Fibroblast of lung (primary cell): ENCODE data around the gene GNB1L. TPM values are rescaled to one million over a fixed set of nuclear protein-coding genes. Genes with fewer than 3 reads are reported as not detected.

Source experiments
- DNase-seq, 2 donors: peaks; one replicate each; pipeline versions ENCODE4 v3.0.0 to v3.0.0-alpha.2; 2010; ENCODE audit warnings: low read depth in 2 of 2
- H2AFZ ChIP-seq: 2 replicates; pipeline ENCODE4 v1.5.1; 2012; ENCODE audit warnings: low read length, control low read depth, inconsistent platforms
- H3K27ac ChIP-seq: 2 replicates; pipeline ENCODE4 v1.5.1; 2011; ENCODE audit warnings: low read length, control low read depth; ENCODE audit not compliant: insufficient read depth
- H3K27me3 ChIP-seq: 2 replicates; pipeline ENCODE4 v1.5.1; 2011; ENCODE audit warnings: mild to moderate bottlenecking, low read length; ENCODE audit not compliant: control insufficient read depth, insufficient read depth
- H3K36me3 ChIP-seq: 2 replicates; pipeline ENCODE4 v1.5.1; 2011; ENCODE audit warnings: low read length; ENCODE audit not compliant: control insufficient read depth, insufficient read depth
- H3K4me1 ChIP-seq: 2 replicates; pipeline ENCODE4 v1.5.1; 2011; ENCODE audit warnings: low read length; ENCODE audit not compliant: control insufficient read depth, insufficient read depth; ENCODE audit errors: extremely low read depth
- H3K4me2 ChIP-seq: 2 replicates; pipeline ENCODE4 v1.5.1; 2011; ENCODE audit warnings: low read length, control low read depth; ENCODE audit not compliant: insufficient read depth; ENCODE audit errors: extremely low read depth
- H3K4me3 ChIP-seq, 4 experiments: fragments of 200-600 bp in 1 of 4; sonication (generic) in 1 of 4; replicated peaks in 1 of 4; 2 replicates each; pipeline ENCODE4 v1.5.1; 2011 to 2016; ENCODE audit warnings: low read length in 4 of 4, low read depth in 3 of 4, mild to moderate bottlenecking in 3 of 4, control low read depth in 2 of 4, inconsistent platforms in 1 of 4, mixed read lengths in 1 of 4; ENCODE audit not compliant: insufficient read depth in 1 of 4; ENCODE audit errors: control extremely low read depth in 1 of 4
- H3K79me2 ChIP-seq: 2 replicates; pipeline ENCODE4 v1.5.1; 2012; ENCODE audit warnings: mild to moderate bottlenecking, low read length, inconsistent platforms; ENCODE audit not compliant: control insufficient read depth, insufficient read depth
- H3K9ac ChIP-seq: 2 replicates; pipeline ENCODE4 v1.5.1; 2011; ENCODE audit warnings: mild to moderate bottlenecking, low read length, control low read depth; ENCODE audit not compliant: insufficient read depth
- H3K9me3 ChIP-seq: 2 replicates; pipeline ENCODE4 v1.5.1; 2012; ENCODE audit warnings: low read depth, low read length; ENCODE audit not compliant: control insufficient read depth, insufficient read depth
- H4K20me1 ChIP-seq: 2 replicates; pipeline ENCODE4 v1.5.1; 2011; ENCODE audit warnings: low read length; ENCODE audit not compliant: control insufficient read depth, insufficient read depth; ENCODE audit errors: extremely low read depth
- EZH2 ChIP-seq: IDR thresholded peaks from 2 replicates; pipeline ENCODE4 v1.5.1; 2012; ENCODE audit warnings: low read length, control low read depth, mild to moderate bottlenecking; ENCODE audit errors: missing control alignments
- polyA plus RNA-seq, 2 donors: library from polyadenylated mRNA; depleted of rRNA in 1 of 2; stranded (reverse) in 1 of 2; unstranded in 1 of 2; fragments of >200 nt; gene quantifications; 2 replicates each; pipeline ENCODE4 v1.2.1, GENCODE V29; 2011 to 2012; ENCODE audit warnings: missing spikeins in 1 of 2
- total RNA-seq: library from RNA; depleted of rRNA; stranded (reverse); fragments of >200 nt; gene quantifications from 2 replicates; pipeline ENCODE4 v1.2.1, GENCODE V29; 2014
- TF ChIP-seq, protein P1 (sequence below), 2 donors: IDR thresholded peaks in 1 of 2; conservative IDR thresholded peaks in 1 of 2; 1 replicate in 1 of 2; 2 replicates in 1 of 2; pipeline ENCODE4 v1.5.1; 2011 to 2012; ENCODE audit warnings: low read length in 2 of 2, control low read depth in 1 of 2, inconsistent platforms in 1 of 2, low read depth in 1 of 2, mild to moderate bottlenecking in 1 of 2

GNB1L gene
- total and polyA plus RNA-seq, 2 donors (not counting 1 experiment from before 2014, with no cell fraction given), result 1.4 to 7.8 TPM

DNA sequence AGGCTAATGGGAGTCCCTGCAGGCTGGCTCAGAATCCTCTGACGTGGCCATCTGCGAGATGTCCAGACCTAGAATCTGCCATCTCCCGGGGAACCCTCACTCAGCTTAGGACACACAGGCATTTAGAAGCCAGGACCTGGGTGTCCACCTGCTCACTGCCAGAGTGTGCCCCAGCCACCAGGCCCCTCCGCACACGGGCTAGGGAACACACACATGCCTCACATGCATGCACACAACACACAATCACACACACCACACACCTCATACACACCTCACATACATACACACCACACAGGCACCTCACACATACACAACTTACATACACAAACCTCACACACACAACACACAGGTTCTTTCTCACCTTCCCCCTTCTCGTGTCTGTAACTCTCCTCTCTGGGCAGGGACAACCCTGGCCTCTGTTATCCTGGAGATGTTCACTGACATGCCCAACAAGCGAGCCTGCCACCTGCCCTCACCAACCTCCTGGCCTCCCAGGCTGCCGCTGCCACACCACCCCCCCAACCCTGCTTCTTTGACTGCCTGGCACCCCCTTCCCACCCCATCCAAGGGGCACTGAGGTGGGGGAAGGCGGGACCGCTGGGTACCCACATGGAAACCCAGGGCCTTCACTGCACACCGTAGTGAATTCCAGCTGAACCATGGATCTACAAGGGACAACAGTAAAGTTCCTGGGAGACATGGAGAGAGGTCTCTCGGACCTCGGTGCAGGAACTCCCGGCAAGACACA, 38.1 kb downstream of the GNB1L start:
- DNase-seq, result no peak
- H3K4me2 ChIP-seq, result no peak overlapping the region
- no peaks in the 10 kb centered on the region for H3K4me1 ChIP-seq
- H3K27me3 ChIP-seq, result no peaks in the 10 kb centered on the region
- H4K20me1 ChIP-seq, result no peaks in the 10 kb centered on the region
- TF ChIP-seq EZH2, result no peak
- TF ChIP-seq, protein P1, sequence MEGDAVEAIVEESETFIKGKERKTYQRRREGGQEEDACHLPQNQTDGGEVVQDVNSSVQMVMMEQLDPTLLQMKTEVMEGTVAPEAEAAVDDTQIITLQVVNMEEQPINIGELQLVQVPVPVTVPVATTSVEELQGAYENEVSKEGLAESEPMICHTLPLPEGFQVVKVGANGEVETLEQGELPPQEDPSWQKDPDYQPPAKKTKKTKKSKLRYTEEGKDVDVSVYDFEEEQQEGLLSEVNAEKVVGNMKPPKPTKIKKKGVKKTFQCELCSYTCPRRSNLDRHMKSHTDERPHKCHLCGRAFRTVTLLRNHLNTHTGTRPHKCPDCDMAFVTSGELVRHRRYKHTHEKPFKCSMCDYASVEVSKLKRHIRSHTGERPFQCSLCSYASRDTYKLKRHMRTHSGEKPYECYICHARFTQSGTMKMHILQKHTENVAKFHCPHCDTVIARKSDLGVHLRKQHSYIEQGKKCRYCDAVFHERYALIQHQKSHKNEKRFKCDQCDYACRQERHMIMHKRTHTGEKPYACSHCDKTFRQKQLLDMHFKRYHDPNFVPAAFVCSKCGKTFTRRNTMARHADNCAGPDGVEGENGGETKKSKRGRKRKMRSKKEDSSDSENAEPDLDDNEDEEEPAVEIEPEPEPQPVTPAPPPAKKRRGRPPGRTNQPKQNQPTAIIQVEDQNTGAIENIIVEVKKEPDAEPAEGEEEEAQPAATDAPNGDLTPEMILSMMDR (conservative IDR thresholded peaks at IDR 0.05 in 1 of 2, IDR thresholded peaks at IDR 0.05 in 1 of 2; ENCODE audit: low read depth in 1 of 2, low read length in 2 of 2), result no peak
- no peak overlapping the region for H3K4me3 ChIP-seq
- no peaks in the 10 kb centered on the region for H3K79me2 ChIP-seq
- H3K9me3 ChIP-seq, result no peaks in the 10 kb centered on the region
- H2AFZ ChIP-seq, result no peak overlapping the region
- no peak overlapping the region for H3K27ac ChIP-seq
- H3K36me3 ChIP-seq, result no peaks in the 10 kb centered on the region
- no peak overlapping the region for H3K9ac ChIP-seq

DNA sequence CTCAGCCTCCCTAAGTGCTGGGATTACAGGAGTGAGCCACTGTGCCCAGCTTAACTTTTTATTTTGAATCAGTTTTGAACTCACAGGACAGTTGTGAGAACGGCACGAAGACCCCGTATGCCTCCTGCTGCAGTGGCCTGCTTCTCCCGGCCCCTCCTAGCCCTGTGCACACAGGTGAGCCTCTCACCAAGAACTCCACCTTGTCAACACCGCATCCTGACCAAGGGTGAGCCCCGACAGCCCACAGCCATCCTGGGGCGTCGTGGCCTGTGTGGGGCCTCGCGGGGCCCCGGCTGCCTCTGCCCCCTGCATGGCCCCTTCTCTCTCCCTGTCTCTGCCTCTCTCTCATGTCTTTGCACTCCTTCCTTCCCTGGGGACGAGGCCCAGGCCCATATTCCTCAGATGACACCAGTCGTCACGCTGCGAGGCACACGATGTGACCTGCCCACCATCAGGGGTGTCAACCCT, 38.8 kb downstream of the GNB1L start:
- TF ChIP-seq, protein P1 (conservative IDR thresholded peaks at IDR 0.05 in 1 of 2, IDR thresholded peaks at IDR 0.05 in 1 of 2; ENCODE audit: low read depth in 1 of 2, low read length in 2 of 2), result no peak
- TF ChIP-seq EZH2, result no peak
- no peak overlapping the region for H3K4me3 ChIP-seq
- no peaks in the 10 kb centered on the region for H4K20me1 ChIP-seq
- DNase-seq, result no peak
- H3K9ac ChIP-seq, result no peak overlapping the region
- no peak overlapping the region for H3K4me2 ChIP-seq
- H3K36me3 ChIP-seq, result no peaks in the 10 kb centered on the region
- no peaks in the 10 kb centered on the region for H3K9me3 ChIP-seq
- H3K4me1 ChIP-seq, result no peaks in the 10 kb centered on the region
- H3K79me2 ChIP-seq, result no peaks in the 10 kb centered on the region
- no peak overlapping the region for H2AFZ ChIP-seq
- no peaks in the 10 kb centered on the region for H3K27me3 ChIP-seq
- H3K27ac ChIP-seq, result no peak overlapping the region

DNA sequence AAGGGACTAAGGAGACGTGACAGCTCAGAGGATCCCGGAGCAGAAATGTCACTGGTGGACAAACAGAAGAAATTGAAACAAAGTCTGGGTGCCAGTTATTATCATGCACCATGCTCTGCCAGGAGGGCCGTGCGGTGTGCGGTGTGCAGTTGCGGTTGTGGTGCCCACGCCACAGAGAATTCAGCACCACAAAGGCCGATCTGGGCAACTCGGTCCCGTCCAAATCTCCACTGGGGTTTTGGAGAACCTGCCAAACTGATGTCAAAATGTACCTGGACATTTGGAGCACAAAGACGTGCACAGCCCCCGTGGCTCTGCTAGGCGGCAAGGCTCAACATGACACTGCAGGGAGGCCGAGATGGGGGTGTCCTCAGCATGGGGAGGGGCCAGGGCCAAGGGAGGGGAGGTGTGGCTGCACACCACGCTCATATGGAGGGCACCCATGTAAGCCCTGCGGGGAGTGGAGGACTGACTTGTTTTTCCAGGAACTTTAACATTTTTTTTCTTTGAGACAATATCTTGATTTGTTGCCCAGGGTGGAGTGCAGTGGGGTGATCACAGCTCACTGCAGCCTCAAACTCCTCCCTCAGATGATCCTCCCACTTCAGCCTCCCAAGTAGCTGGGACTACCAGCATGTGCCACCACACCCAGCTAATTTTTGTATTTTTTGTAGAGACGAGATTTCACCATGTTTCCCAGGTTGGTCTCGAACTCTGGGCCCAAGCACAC, 39.4 kb downstream of the GNB1L start:
- Histone ChIP-seq H3K27me3 (no peaks in the 10 kb centered on the region), H3K9me3 (no peaks in the 10 kb centered on the region), H3K9ac (no peak overlapping the region), H3K36me3 (no peaks in the 10 kb centered on the region), H2AFZ (no peak overlapping the region), H3K27ac (no peak overlapping the region), H3K4me2 (no peak overlapping the region), H3K4me3 (no peak overlapping the region), H3K79me2 (no peaks in the 10 kb centered on the region), H4K20me1 (no peaks in the 10 kb centered on the region), H3K4me1 (no peaks in the 10 kb centered on the region)
- no peak for DNase-seq
- TF ChIP-seq, protein P1 (conservative IDR thresholded peaks at IDR 0.05 in 1 of 2, IDR thresholded peaks at IDR 0.05 in 1 of 2; ENCODE audit: low read depth in 1 of 2, low read length in 2 of 2), result no peak
- TF ChIP-seq EZH2, result no peak
